Measurements from ENCODE around the gene DPH3.

Gene DPH3

GRCh38 chr3:16227566-16227965, 37.2 kb downstream of the DPH3 start:
- DNase-seq: no peak

- DNase-seq: no peak
Observed at GRCh38 chr3:16224325-16224724, 40.4 kb downstream of the DPH3 start.

- no peak for DNase-seq
Observed at GRCh38 chr3:16222547-16222946, 42.2 kb downstream of the DPH3 start.

GRCh38 chr3:16221990-16222389, 42.8 kb downstream of the DPH3 start:
- DNase-seq: no peak

GRCh38 chr3:16219777-16220176, 45.0 kb downstream of the DPH3 start:
- DNase-seq: no peak

- DNase-seq: no peak
Observed at GRCh38 chr3:16216373-16216935, 48.3 kb downstream of the DPH3 start.

- DNase-seq: no peak
Observed at GRCh38 chr3:16214366-16214765, 50.4 kb downstream of the DPH3 start.

- DNase-seq: no peak
Observed at GRCh38 chr3:16211176-16211904, 53.4 kb downstream of the DPH3 start.

All from NCI-H510A (cell line).